Gastrocnemius medialis (tissue), 4 donors: Measurements from ENCODE around the gene COX17. TPM values are rescaled to one million over a fixed set of nuclear protein-coding genes. Genes with fewer than 3 reads are reported as not detected.
"Not testable (repeated sequence)": the region's sequence is repeated elsewhere in the genome, so short reads cannot be mapped to it uniquely, and the experiment has no call there.

Experiments used
- ATAC-seq, 2 donors: fragments of 150-250 bp; one replicate each; pipeline ENCODE4 v1.9.1; 2016
- DNase-seq, 2 donors: peaks; one replicate each; pipeline ENCODE4 v3.0.0-alpha.2; 2019
- H3K27ac ChIP-seq, 4 donors: fragments of 200-600 bp; sonication (generic); 1 replicate in 1 of 4; 2 replicates in 3 of 4; pipeline ENCODE4 v1.5.1; 2016 to 2018; ENCODE audit warnings: mild to moderate bottlenecking in 2 of 4, moderate library complexity in 1 of 4
- H3K27me3 ChIP-seq, 3 donors: fragments of 200-600 bp; sonication (generic) in 2 of 3; 1 replicate in 1 of 3; 2 replicates in 2 of 3; pipeline versions ENCODE4 v1.5.1 to v1.6.0; 2016 to 2019; ENCODE audit warnings: mild to moderate bottlenecking in 1 of 3, moderate library complexity in 1 of 3
- H3K36me3 ChIP-seq, 2 donors: fragments of 200-600 bp; sonication (generic) in 1 of 2; one replicate each; pipeline ENCODE4 v1.5.1; 2017 to 2018
- H3K4me1 ChIP-seq, 2 donors: fragments of 200-600 bp; sonication (generic) in 1 of 2; one replicate each; pipeline ENCODE4 v1.5.1; 2016 to 2017; ENCODE audit warnings: mild to moderate bottlenecking in 2 of 2
- H3K4me3 ChIP-seq, 4 donors: fragments of 200-600 bp; sonication (generic) in 3 of 4; 1 replicate in 1 of 4; 2 replicates in 3 of 4; pipeline ENCODE4 v1.5.1; 2016 to 2019; ENCODE audit warnings: mild to moderate bottlenecking in 2 of 4
- H3K9me3 ChIP-seq, 3 donors: fragments of 200-600 bp; sonication (generic) in 2 of 3; 1 replicate in 1 of 3; 2 replicates in 2 of 3; pipeline ENCODE4 v1.5.1; 2016 to 2019
- CTCF ChIP-seq, 5 experiments: fragments of 450-650 bp in 3 of 5; fragments of 200-600 bp in 2 of 5; sonication (generic) in 2 of 5; IDR thresholded peaks in 4 of 5; conservative IDR thresholded peaks in 1 of 5; 1 replicate in 4 of 5; 2 replicates in 1 of 5; pipeline ENCODE4 v1.5.1; 2016 to 2019; ENCODE audit warnings: antibody characterized with exemption in 5 of 5, mild to moderate bottlenecking in 3 of 5, moderate library complexity in 3 of 5
- POLR2A ChIP-seq, 2 donors: fragments of 450-650 bp; IDR thresholded peaks; one replicate each; pipeline ENCODE4 v1.6.1; 2017; ENCODE audit warnings: antibody characterized with exemption in 2 of 2, mild to moderate bottlenecking in 2 of 2, moderate library complexity in 2 of 2
- in situ Hi-C, 4 donors: fragments of 200-750 bp; cut with MboI; loops; one replicate each; pipeline versions ENCODE4 v1.15.0 to v1.8.0; 2017; ENCODE audit warnings: low sequenced_read_pairs in 4 of 4
- intact Hi-C: fragments of 100-400 bp; cut with DNase I; formaldehyde crosslinking; loops from one replicate; pipeline ENCODE4 v1.15.1; 2023; ENCODE audit warnings: low total_unique reads
- total RNA-seq, 4 donors: library from RNA; depleted of rRNA; stranded (reverse); fragments of >200 nt; gene quantifications; one replicate each; pipeline versions ENCODE4 v1.1.0 to v1.2.3, GENCODE V29; 2016

COX17 gene
- total RNA-seq, 4 donors from 2014 or later = 63.4 to 146 (median 87.5) TPM

GRCh38 chr3:119690043-119690656, 12.9 kb upstream of the COX17 start:
- ATAC-seq (peak in 1 of 2 donors; percentile 33), DNase-seq (no peak)
- TF ChIP-seq POLR2A (IDR thresholded peaks at IDR 0.05) = no peak
- peak in 3 of 5 experiments; percentile 19 to 44 (median 28) for TF ChIP-seq CTCF (IDR thresholded peaks at IDR 0.05 in 4 of 5, conservative IDR thresholded peaks at IDR 0.05 in 1 of 5)
- intact Hi-C loops (no loop called here), in situ Hi-C loops (loop anchor here (25.0 kb wide), 3 partner anchors 178 to 403 kb away; partner anchors contain the start of genes ARHGAP31 (in 3 of the 4) and GSK3B (in 1 of the 4))
- Histone ChIP-seq H3K27ac (no peak overlapping the region), H3K9me3 (no peaks in the 10 kb centered on the region), H3K36me3 (no peaks in the 10 kb centered on the region), H3K27me3 (no peaks in the 10 kb centered on the region), H3K4me3 (no peak overlapping the region), H3K4me1 (no peaks in the 10 kb centered on the region)

- TF ChIP-seq CTCF (IDR thresholded peaks at IDR 0.05 in 4 of 5, conservative IDR thresholded peaks at IDR 0.05 in 1 of 5) (no peak), POLR2A (IDR thresholded peaks at IDR 0.05) (no peak)
- no peak for ATAC-seq
- intact Hi-C loops (loop anchor here (10.0 kb wide), 1 partner anchor 439 kb away; the partner anchor contains the start of gene B4GALT4), in situ Hi-C loops (loop anchor here (25.0 kb wide), 3 partner anchors 171 to 404 kb away; partner anchors contain the start of genes ARHGAP31 (in 3 of the 4) and GSK3B (in 1 of the 4))
- no peaks in the 10 kb centered on the region for H3K9me3 ChIP-seq
- no peak overlapping the region for H3K27ac ChIP-seq
- H3K4me3 ChIP-seq = no peak overlapping the region
- H3K4me1 ChIP-seq = no peaks in the 10 kb centered on the region
- H3K27me3 ChIP-seq = no peaks in the 10 kb centered on the region
- DNase-seq = no peak
- H3K36me3 ChIP-seq = no peaks in the 10 kb centered on the region
Measured at GRCh38 chr3:119683421-119683820, 6.2 kb upstream of the COX17 start.

GRCh38 chr3:119681279-119681678, 4.1 kb upstream of the COX17 start:
- DNase-seq = no peak
- in situ Hi-C loops (loop anchor here (25.0 kb wide), 3 partner anchors 169 to 406 kb away; partner anchors contain the start of genes ARHGAP31 (in 3 of the 4) and GSK3B (in 1 of the 4)), intact Hi-C loops (loop anchor here (2.0 to 10.0 kb wide), 2 partner anchors 156 to 436 kb away; partner anchors contain the start of gene B4GALT4)
- Histone ChIP-seq H3K27me3 (no peaks in the 10 kb centered on the region), H3K4me3 (no peak overlapping the region), H3K27ac (peak overlapping the region in 1 of 4 donors; percentile 14), H3K4me1 (peaks cover 5 to 7% of the 10 kb centered on the region in 2 donors), H3K9me3 (no peaks in the 10 kb centered on the region), H3K36me3 (no peaks in the 10 kb centered on the region)
- no peak for TF ChIP-seq POLR2A (IDR thresholded peaks at IDR 0.05)
- TF ChIP-seq CTCF (IDR thresholded peaks at IDR 0.05 in 4 of 5, conservative IDR thresholded peaks at IDR 0.05 in 1 of 5) = peak; percentile 42 to 62 (median 58)
- peak in 1 of 2 donors; percentile 26 for ATAC-seq

GRCh38 chr3:119679874-119680273, 2.7 kb upstream of the COX17 start:
- intact Hi-C loops (loop anchor here (2.0 to 10.0 kb wide), 4 partner anchors 83 to 435 kb away; partner anchors contain the start of genes ADPRH, B4GALT4 and PLA1A), in situ Hi-C loops (loop anchor here (25.0 kb wide), 3 partner anchors 168 to 407 kb away; partner anchors contain the start of genes ARHGAP31 (in 3 of the 4) and GSK3B (in 1 of the 4))
- peaks cover 19% of the 10 kb centered on the region in 2 donors for H3K4me1 ChIP-seq
- H3K4me3 ChIP-seq = no peak overlapping the region
- DNase-seq (no peak), ATAC-seq (no peak)
- H3K27ac ChIP-seq = no peak overlapping the region
- H3K36me3 ChIP-seq = peaks cover 0 to 3% of the 10 kb centered on the region in 2 donors
- no peaks in the 10 kb centered on the region for H3K9me3 ChIP-seq
- H3K27me3 ChIP-seq = no peaks in the 10 kb centered on the region
- TF ChIP-seq CTCF (IDR thresholded peaks at IDR 0.05 in 4 of 5, conservative IDR thresholded peaks at IDR 0.05 in 1 of 5) = no peak
- TF ChIP-seq POLR2A (IDR thresholded peaks at IDR 0.05) = no peak

- intact Hi-C loops = loop anchor here (5.0 kb wide), 2 partner anchors 81 to 101 kb away; partner anchors contain the start of genes ADPRH and PLA1A
- Histone ChIP-seq H3K36me3 (peaks cover 0 to 20% of the 10 kb centered on the region in 2 donors), H3K4me1 (peaks cover 19% of the 10 kb centered on the region in 2 donors), H3K27ac (peak overlapping the region in 1 of 4 donors; percentile 97)
- H3K9me3 ChIP-seq, ATAC-seq, H3K27me3 ChIP-seq, DNase-seq, H3K4me3 ChIP-seq: not testable (repeated sequence)
- in situ Hi-C loops = loop anchor here (25.0 kb wide), 3 partner anchors 166 to 409 kb away; partner anchors contain the start of genes ARHGAP31 (in 3 of the 4) and GSK3B (in 1 of the 4)
Measured at GRCh38 chr3:119678209-119678608, 1.0 kb upstream of the COX17 start.
